ACHN (cell line): ENCODE measurements around the gene TCL1B.

Source experiments
- DNase-seq: peaks from one replicate; pipeline ENCODE4 v3.0.0-alpha.2; 2015
- in situ Hi-C: cut with HindIII; loops from 2 replicates; pipeline ENCODE4 v1.10.0; 2017; ENCODE audit warnings: low sequenced_read_pairs, low pct_ligation_motif_present, low pct_unique_long_range_greater_than_20kb

Gene TCL1B, protein sequence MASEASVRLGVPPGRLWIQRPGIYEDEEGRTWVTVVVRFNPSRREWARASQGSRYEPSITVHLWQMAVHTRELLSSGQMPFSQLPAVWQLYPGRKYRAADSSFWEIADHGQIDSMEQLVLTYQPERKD

GRCh38 chr14:95685978-95686922 lies at the start of gene TCL1B:
TSS of gene TCL1B (plus strand) at chr14:95686426. CDS start at chr14:95686468, 42 bp downstream.
- in situ Hi-C loops = no loop called here
- no peak for DNase-seq

DNA sequence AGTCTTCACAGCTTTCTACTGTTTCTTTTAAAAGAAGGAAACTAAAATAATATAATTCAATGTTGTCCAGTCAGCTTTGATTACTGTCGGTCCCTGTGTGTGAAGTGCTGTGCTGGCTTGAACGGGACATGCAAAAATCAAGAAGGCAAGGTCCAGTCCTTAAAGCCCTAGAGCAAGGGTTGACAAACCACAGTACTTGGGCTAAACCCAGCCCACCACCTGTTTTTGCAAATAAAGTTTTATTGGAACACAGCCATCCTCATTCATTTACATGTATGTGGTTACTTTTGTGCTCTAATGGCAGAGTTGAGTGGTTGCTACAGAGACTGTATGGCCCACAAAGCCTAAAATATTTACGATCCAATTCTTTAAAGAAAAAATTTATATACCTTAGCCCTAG lies 41.2 kb upstream of the TCL1B start:
- DNase-seq = no peak
- in situ Hi-C loops = no loop called here

- in situ Hi-C loops = no loop called here
- DNase-seq = no peak
These were observed 40.7 kb upstream of the TCL1B start for GRCh38 chr14:95645389-95645996.

DNA sequence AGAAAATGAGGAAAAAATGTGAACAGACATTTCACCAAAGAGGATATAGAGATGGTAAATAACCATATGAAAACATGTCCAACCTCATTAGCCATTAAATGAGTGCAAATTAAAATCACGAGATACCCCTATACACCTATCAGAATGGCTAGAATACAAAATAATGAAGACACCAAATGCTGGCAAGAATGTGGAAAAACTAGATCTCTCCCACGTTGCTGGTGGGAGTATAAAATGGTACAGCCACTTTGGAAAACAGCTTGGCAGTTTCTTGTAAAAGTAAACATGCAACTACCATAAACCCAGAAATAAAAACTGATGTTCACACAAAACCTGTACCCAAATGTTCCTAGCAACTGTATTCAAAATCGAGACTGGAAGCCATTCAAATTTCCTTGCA lies 38.3 kb upstream of the TCL1B start:
- in situ Hi-C loops = no loop called here
- DNase-seq = no peak

DNA sequence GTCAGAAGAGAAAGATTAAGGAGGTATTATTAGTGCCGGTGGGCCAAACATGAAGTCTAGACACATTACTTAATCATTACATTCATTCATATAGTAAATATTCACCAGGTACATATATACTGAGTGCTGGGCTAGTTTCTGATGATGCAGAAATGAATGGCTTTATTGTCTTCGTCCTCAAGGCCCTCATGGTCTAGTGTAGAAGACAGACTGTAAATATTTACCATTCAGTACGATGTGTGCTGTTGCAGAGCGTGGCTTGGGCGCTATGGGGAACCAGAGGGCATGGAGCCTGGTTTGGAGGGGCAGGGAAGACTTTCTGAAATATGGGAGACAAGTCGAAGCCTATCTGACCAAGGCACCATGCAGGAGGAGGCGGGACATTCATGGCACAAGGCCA lies 37.0 kb upstream of the TCL1B start:
- in situ Hi-C loops = no loop called here
- no peak for DNase-seq

GRCh38 chr14:95651028-95651427 lies 35.2 kb upstream of the TCL1B start:
- no peak for DNase-seq
- in situ Hi-C loops = no loop called here

- in situ Hi-C loops = no loop called here
These were observed 34.2 kb upstream of the TCL1B start for GRCh38 chr14:95651821-95652583.

GRCh38 chr14:95652690-95653089 lies 33.5 kb upstream of the TCL1B start:
- DNase-seq = no peak
- in situ Hi-C loops = no loop called here

More at GRCh38 chr14:95651821-95652583, 34.2 kb upstream of the TCL1B start:
- no peak for DNase-seq

- no peak for DNase-seq
- in situ Hi-C loops = no loop called here
These were observed 30.8 kb upstream of the TCL1B start for GRCh38 chr14:95655461-95655860.

GRCh38 chr14:95656634-95657033 lies 29.6 kb upstream of the TCL1B start:
- in situ Hi-C loops = no loop called here

DNA sequence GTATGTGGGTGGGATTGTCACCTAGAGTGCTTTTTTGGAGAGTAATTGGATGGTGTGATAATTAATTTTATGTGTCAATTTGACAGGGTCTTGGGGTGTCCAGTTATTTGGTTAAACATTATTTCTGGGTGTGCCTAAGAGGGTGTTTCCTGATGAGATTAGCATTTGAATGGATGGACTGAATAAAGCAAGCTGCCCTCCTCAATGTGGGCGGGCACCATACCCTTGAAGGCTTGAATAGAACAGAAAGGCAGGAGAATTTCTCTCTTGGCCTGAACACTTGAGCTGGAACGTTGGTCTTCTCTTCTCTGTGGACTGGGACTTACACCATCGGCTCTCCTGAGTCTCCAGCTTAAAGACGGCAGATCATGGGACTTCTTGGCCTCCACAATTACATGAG lies 28.8 kb upstream of the TCL1B start:
- DNase-seq = no peak
- in situ Hi-C loops = no loop called here

More at GRCh38 chr14:95656634-95657033, 29.6 kb upstream of the TCL1B start:
- no peak for DNase-seq

- in situ Hi-C loops = no loop called here
- DNase-seq = no peak
These were observed 26.8 kb upstream of the TCL1B start for GRCh38 chr14:95659293-95659989.

- in situ Hi-C loops = no loop called here
- DNase-seq = no peak
These were observed 26.2 kb upstream of the TCL1B start for GRCh38 chr14:95659990-95660385.

DNA sequence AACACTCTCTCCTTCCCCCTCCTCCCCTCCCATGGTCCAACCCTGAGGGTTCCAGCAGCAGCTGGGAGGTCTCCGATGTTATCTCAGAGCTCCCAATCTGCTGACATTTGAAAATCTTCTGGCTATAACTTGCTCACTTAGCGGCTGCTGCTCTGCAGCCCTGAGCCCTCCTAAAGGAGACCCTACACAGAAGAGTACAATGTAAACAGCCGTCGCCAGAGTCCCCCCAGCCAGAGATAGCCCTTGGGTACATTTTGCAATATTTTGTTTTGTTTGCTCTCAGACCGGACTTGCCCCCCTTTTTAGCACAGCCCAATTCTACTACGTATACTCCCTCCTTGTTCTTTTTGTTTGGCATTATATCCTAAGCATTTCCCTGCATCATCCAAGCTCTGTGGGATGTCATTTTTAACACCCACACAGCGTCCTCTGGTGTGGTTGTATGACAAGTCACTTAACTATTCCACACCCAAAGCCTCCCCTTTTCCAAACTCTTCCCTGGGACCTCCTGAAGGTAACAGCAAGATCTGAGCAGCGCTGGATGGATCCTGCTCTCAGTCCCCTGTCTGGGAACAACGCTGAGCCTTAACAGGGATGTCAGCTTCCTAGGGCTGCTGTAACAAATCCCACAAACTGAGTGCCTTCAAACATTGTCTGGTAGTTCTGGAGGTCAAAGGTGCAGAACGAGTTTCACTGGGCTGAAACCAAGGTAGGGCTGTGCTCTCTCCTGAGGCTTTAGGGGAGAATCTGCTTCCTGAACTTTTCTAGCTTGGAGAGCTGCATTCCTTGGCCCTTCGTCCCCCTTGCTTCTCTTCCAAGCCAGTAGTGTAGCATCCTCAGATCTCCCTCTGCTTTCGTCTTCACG lies 25.3 kb upstream of the TCL1B start:
- in situ Hi-C loops = no loop called here
- DNase-seq = no peak

- no peak for DNase-seq
- in situ Hi-C loops = no loop called here
These were observed 23.6 kb upstream of the TCL1B start for GRCh38 chr14:95662376-95663186.

GRCh38 chr14:95663226-95663797 lies 22.9 kb upstream of the TCL1B start:
- no peak for DNase-seq
- in situ Hi-C loops = no loop called here
